GM12872 (cell line): ENCODE data around the gene YLPM1.

Source experiments
- CTCF ChIP-seq: IDR thresholded peaks from 3 replicates; pipeline ENCODE4 v1.5.1; 2011; ENCODE audit warnings: low read depth, mild to moderate bottlenecking, low read length, moderate library complexity; ENCODE audit not compliant: insufficient read depth

Gene YLPM1

GRCh38 chr14:74835645-74836250 lies 72.6 kb downstream of the YLPM1 start:
- TF ChIP-seq CTCF, result no peak

GRCh38 chr14:74836251-74836960 lies 73.3 kb downstream of the YLPM1 start:
- no peak for TF ChIP-seq CTCF

- TF ChIP-seq CTCF, result no peak
These were observed 75.0 kb downstream of the YLPM1 start for GRCh38 chr14:74838166-74838565.

DNA sequence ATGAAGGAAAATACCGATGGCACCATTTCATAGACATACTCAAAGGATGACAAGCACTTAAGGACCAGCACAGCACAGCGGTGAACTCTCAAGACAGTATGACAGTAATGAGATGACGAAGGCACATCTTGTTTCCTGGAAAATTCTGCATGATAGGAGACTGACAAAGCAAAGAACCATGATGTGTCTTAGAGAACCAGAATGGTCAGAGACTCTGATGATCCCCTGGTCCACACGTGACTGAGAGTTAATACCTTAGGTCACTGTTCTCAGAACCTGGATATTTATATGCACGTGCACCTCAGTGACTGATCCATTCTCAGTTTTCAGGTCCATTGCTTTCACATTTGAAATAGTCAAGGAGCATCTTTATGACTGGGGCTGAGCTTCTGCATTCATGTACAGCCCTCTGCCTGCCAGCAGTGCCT lies 77.5 kb downstream of the YLPM1 start:
- no peak for TF ChIP-seq CTCF

- TF ChIP-seq CTCF, result no peak
These were observed 78.4 kb downstream of the YLPM1 start for GRCh38 chr14:74841230-74842207.

DNA sequence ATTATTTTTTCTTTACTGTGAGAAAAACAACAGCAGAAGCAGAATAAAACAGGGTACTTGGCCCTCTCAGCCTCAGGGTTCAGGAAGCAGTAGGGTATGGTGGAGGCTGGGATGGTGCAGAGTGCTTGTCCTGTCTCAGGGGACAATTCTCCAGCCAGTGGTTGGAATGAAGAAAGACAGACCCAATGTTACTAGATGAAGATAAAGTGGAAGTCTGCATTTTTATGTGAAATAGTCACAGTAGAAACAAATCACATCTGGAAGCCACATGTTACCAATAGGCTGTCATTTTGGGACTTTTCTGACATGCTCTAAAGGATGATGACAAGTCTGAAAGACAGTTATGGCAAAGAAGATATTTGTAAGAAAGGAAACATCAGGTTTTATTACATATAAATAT lies 80.5 kb downstream of the YLPM1 start:
- TF ChIP-seq CTCF, result no peak

GRCh38 chr14:74846168-74846567 lies 83.1 kb downstream of the YLPM1 start:
- TF ChIP-seq CTCF, result no peak
